HL-60 (cell line): ENCODE measurements around the gene LAMTOR5.

Experiments used
- GABPA ChIP-seq: IDR thresholded peaks from 2 replicates; pipeline ENCODE4 v1.6.1; 2012; ENCODE audit warnings: low read depth
- TF ChIP-seq, protein P1 (sequence below): IDR thresholded peaks from one replicate; pipeline ENCODE4 v1.5.1; 2011; ENCODE audit warnings: low read length, control low read depth, inconsistent platforms; ENCODE audit not compliant: insufficient read depth
- TF ChIP-seq, protein P2 (sequence below): IDR thresholded peaks from 2 replicates; pipeline ENCODE4 v1.6.1; 2012; ENCODE audit warnings: low read depth; ENCODE audit not compliant: insufficient replicate concordance

DNA sequence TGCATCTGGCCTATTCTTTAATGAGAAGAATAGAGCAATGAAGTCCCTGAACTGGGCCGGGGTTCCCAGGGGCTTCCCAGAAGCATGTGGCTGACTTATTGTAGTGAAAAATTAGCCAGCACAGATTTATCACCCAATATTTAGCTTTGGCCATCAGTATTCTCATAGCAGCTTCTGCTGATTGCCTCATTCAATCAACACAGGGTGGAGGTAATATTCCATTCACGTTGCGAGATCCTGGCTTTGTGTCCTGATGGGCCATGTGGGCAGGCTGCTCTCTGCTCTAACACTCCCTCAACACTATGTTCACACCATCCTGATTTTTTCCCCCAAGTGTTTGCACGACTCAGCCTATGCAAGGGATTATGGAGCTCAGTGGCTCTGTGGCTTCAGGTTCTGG, 21.5 kb upstream of the LAMTOR5 start:
- TF ChIP-seq, protein P1, sequence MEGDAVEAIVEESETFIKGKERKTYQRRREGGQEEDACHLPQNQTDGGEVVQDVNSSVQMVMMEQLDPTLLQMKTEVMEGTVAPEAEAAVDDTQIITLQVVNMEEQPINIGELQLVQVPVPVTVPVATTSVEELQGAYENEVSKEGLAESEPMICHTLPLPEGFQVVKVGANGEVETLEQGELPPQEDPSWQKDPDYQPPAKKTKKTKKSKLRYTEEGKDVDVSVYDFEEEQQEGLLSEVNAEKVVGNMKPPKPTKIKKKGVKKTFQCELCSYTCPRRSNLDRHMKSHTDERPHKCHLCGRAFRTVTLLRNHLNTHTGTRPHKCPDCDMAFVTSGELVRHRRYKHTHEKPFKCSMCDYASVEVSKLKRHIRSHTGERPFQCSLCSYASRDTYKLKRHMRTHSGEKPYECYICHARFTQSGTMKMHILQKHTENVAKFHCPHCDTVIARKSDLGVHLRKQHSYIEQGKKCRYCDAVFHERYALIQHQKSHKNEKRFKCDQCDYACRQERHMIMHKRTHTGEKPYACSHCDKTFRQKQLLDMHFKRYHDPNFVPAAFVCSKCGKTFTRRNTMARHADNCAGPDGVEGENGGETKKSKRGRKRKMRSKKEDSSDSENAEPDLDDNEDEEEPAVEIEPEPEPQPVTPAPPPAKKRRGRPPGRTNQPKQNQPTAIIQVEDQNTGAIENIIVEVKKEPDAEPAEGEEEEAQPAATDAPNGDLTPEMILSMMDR, result no peak
- no peak for TF ChIP-seq GABPA
- TF ChIP-seq, protein P2, sequence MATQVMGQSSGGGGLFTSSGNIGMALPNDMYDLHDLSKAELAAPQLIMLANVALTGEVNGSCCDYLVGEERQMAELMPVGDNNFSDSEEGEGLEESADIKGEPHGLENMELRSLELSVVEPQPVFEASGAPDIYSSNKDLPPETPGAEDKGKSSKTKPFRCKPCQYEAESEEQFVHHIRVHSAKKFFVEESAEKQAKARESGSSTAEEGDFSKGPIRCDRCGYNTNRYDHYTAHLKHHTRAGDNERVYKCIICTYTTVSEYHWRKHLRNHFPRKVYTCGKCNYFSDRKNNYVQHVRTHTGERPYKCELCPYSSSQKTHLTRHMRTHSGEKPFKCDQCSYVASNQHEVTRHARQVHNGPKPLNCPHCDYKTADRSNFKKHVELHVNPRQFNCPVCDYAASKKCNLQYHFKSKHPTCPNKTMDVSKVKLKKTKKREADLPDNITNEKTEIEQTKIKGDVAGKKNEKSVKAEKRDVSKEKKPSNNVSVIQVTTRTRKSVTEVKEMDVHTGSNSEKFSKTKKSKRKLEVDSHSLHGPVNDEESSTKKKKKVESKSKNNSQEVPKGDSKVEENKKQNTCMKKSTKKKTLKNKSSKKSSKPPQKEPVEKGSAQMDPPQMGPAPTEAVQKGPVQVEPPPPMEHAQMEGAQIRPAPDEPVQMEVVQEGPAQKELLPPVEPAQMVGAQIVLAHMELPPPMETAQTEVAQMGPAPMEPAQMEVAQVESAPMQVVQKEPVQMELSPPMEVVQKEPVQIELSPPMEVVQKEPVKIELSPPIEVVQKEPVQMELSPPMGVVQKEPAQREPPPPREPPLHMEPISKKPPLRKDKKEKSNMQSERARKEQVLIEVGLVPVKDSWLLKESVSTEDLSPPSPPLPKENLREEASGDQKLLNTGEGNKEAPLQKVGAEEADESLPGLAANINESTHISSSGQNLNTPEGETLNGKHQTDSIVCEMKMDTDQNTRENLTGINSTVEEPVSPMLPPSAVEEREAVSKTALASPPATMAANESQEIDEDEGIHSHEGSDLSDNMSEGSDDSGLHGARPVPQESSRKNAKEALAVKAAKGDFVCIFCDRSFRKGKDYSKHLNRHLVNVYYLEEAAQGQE, result no peak
